ENCODE results near the gene CNTF.
"Not testable (repeated sequence)": the region's sequence is repeated elsewhere in the genome, so short reads cannot be mapped to it uniquely, and the experiment has no call there.

Gene CNTF, protein sequence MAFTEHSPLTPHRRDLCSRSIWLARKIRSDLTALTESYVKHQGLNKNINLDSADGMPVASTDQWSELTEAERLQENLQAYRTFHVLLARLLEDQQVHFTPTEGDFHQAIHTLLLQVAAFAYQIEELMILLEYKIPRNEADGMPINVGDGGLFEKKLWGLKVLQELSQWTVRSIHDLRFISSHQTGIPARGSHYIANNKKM

DNA sequence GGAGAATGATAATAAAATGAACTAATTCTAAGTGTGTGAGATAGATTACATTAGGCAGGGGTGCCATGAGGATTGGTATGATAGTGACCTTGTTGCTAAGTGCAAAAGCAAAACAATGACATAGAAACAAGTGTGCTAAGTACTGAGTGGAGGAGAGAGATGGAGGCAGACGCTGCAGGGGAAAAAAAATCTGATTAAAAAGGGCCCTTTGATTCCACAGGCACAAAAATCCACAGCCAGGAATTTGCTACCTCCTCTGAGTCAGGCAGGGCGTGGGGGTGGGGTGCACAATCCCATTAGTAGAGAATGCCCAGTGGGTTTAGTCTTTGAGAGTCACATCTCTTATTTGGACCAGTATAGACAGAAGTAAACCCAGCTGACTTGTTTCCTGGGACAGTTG lies at the start of gene CNTF:
Gene CNTF (plus strand): TSS at position 322 of the 400 bp plus-strand sequence. CDS start 88 bp downstream, outside the sequence.
- TF ChIP-seq, protein P1, sequence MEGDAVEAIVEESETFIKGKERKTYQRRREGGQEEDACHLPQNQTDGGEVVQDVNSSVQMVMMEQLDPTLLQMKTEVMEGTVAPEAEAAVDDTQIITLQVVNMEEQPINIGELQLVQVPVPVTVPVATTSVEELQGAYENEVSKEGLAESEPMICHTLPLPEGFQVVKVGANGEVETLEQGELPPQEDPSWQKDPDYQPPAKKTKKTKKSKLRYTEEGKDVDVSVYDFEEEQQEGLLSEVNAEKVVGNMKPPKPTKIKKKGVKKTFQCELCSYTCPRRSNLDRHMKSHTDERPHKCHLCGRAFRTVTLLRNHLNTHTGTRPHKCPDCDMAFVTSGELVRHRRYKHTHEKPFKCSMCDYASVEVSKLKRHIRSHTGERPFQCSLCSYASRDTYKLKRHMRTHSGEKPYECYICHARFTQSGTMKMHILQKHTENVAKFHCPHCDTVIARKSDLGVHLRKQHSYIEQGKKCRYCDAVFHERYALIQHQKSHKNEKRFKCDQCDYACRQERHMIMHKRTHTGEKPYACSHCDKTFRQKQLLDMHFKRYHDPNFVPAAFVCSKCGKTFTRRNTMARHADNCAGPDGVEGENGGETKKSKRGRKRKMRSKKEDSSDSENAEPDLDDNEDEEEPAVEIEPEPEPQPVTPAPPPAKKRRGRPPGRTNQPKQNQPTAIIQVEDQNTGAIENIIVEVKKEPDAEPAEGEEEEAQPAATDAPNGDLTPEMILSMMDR (IDR thresholded peaks at IDR 0.05; ENCODE audit: insufficient read depth, low read length, missing control alignments), result no peak
- DNase-seq (ENCODE audit: low read depth, low spot score), result no peak
- CTCF ChIA-PET, result interaction anchor here (0.9 to 1.8 kb wide), 4 partner anchors 7 to 279 kb away, joined by 3 to 8 read pairs (median 4); no protein-coding TSS in a partner anchor
- H3K4me3 ChIP-seq (ENCODE audit: low read depth, low read length), result no peak within 1 kb of the TSS
- POLR2A ChIA-PET, result no interaction called here

DNA sequence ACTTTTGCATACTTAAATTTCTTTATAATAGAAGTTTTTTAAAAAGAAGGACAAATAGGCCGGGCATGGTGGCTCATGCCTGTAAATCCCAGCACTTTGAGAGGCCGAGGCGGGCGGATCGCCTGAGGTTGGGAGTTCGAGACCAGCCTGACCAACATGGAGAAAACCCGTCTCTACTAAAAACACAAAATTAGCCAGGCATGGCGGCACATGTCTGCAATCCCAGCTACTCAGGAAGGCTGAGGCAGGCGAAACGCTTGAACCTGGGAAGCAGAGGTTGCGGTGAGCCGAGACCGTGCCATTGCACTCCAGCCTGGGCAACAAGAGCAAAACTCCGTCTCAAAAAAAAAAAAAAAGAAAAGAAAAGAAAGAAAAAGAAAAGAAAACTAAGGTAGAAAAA lies 49.6 kb upstream of the CNTF start:
- POLR2A ChIA-PET; DNase-seq (ENCODE audit: low read depth, low spot score); H3K4me3 ChIP-seq (ENCODE audit: low read depth, low read length): not testable (repeated sequence)
- CTCF ChIA-PET, result interaction anchor here (0.6 to 1.6 kb wide), 2 partner anchors 15 to 56 kb away, joined by 3 to 12 read pairs; no protein-coding TSS in a partner anchor

DNA sequence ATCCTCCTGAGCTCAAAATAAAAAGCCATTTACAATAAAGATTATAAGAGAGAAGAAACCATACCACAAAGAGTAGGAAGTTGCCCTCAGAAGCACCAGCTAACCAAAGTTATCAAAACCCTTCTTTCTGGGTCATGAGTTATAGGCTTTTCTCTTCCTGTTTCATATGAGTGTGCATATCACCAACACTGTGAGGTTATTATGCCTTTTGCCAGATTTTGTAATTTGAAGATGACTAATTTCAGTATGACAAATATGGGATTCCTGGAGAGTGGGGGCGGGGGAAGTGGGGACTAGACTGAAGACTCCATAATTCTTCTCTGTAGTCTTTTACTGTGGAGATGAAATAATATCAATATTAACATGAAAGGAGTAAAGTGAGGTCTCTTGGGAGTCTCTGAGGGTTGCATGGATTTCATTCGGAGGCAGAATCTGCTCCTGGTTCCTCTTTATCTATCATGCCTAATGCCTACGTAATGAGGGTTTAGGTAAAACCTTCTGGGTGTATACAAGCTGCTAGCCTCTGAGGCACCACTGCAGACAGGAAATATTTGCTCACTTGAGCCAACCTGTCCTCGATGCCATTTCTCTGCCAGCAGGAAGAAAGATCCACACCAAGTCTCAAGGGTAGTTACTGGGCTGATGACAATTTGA lies 48.9 kb upstream of the CNTF start:
- ChIA-PET POLR2A (no interaction called here), CTCF (interaction anchor here (0.6 to 1.6 kb wide), 3 partner anchors 16 to 353 kb away, joined by 3 to 12 read pairs (median 3); no protein-coding TSS in a partner anchor)
- no peak overlapping the region; the same call in 1 of the 2 replicates for H3K4me3 ChIP-seq (ENCODE audit: low read depth, low read length)
- TF ChIP-seq, protein P1 (IDR thresholded peaks at IDR 0.05; ENCODE audit: insufficient read depth, low read length, missing control alignments), result no peak
- no peak for DNase-seq (ENCODE audit: low read depth, low spot score)

DNA sequence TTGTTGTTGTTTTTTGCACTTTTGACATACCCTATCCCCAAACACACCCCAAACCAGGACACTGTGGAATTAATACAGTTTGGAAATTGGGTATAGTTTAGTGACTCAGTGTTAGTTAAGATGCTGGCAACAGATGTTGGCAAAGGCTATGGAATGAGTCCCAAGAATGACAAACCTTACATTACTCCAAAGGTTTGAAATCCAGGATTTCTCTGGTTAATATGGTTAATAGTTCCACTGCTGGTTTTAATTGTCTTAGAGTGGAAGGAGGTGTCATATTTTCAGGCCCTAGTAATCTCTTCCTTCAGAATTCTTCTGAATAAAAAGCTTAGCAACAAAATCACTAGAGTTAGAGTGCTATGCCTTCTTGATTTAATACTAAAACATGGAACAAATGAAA lies 47.6 kb upstream of the CNTF start:
- ChIA-PET CTCF (interaction anchor here (1.2 to 5.9 kb wide), 4 partner anchors 50 to 352 kb away, joined by 3 to 44 read pairs (median 4); no protein-coding TSS in a partner anchor), POLR2A (no interaction called here)
- no peak overlapping the region for H3K4me3 ChIP-seq (ENCODE audit: low read depth, low read length)

DNA sequence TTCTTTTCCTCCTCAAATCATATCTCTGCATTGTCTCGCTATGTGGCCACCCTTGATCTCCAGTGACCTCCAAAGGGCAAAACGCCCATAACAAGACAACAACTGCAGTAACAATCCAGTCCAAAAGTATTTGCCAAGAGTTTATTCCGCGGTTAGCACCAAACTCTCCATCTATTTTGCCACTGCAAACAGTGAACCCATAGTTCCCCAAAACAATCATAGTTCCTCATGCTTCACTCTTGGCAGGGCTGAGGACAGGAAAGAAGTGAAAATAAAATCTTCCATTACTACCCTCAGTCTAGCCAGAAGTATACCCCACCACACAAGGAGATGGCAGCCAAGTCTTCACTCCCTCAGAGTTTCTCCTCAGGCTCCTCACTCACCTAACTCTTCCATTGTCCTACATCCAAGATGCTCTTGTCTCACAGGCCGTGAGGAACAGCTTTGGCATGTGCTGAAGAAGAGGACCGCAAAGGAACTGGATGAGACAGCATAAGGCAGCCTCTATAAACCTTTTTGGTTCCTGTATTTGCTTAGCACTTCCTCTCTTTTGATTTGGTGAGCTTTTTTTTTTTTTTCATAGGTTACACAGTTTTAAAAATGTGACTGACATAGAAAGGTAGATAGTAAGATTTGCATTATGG lies 47.0 kb upstream of the CNTF start, which contains the start of gene LPXN:
Gene LPXN (minus strand): TSS at position 480 of the 644 bp plus-strand sequence. CDS start 84 bp downstream, at position 396.
- peak within 1 kb of the TSS; percentile 93 for H3K4me3 ChIP-seq (ENCODE audit: low read depth, low read length)
- TF ChIP-seq, protein P1 (IDR thresholded peaks at IDR 0.05; ENCODE audit: insufficient read depth, low read length, missing control alignments), result no peak
- POLR2A ChIA-PET, result no interaction called here
- no peak for DNase-seq (ENCODE audit: low read depth, low spot score)
- CTCF ChIA-PET, result interaction anchor here (0.5 to 5.9 kb wide), 12 partner anchors 11 to 213 kb away, joined by 3 to 44 read pairs (median 5); no protein-coding TSS in a partner anchor

More for the DNA sequence above, 47.6 kb upstream of the CNTF start:
- TF ChIP-seq, protein P1 (IDR thresholded peaks at IDR 0.05; ENCODE audit: insufficient read depth, low read length, missing control alignments), result no peak
- no peak for DNase-seq (ENCODE audit: low read depth, low spot score)

DNA sequence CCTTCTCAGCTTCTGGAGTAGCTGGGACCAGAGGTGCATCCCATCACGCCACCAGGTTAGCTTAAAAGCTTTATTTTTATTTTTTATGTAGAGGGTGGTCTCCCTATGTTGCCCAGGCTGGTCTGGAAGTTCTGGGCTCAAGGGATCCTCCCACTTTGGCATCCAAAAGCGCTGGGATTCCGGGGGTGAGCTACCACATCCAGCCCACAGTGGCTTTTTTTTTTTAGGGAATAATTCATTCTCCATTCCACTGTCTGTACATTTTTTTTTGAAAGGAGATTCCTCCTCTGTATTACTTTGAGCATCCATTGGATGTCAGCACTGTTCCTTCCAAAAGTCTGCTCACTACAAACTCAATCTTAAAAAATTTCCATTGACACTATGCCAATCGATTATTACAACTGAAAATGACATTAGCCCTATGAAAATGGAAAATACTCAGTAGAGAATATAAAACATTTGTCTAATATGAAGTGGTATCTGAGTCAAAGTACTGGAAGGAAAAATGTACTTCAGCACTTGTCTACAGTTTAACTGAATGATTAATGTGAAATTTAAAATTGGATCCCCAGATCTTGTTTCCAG lies 45.5 kb upstream of the CNTF start:
- no peak for DNase-seq (ENCODE audit: low read depth, low spot score)
- H3K4me3 ChIP-seq (ENCODE audit: low read depth, low read length), result peak overlapping the region; percentile 93
- ChIA-PET CTCF (interaction anchor here (0.5 to 5.9 kb wide), 26 partner anchors 10 to 1050 kb away, joined by 3 to 44 read pairs (median 4); partner anchors contain the start of gene CNTF), POLR2A (interaction anchor here (0.6 to 1.6 kb wide), 3 partner anchors 10 to 90 kb away, joined by 3 read pairs; no protein-coding TSS in a partner anchor)
- TF ChIP-seq, protein P1 (IDR thresholded peaks at IDR 0.05; ENCODE audit: insufficient read depth, low read length, missing control alignments), result peak; percentile 24

Data from AG04449 (cell line).